H4 (cell line): ENCODE results near the gene MAPK13. TPM values are rescaled to one million over a fixed set of nuclear protein-coding genes. Genes with fewer than 3 reads are reported as not detected.
"Not testable (repeated sequence)": the region's sequence is repeated elsewhere in the genome, so short reads cannot be mapped to it uniquely, and the experiment has no call there.

ENCODE experiments used
- DNase-seq: peaks from one replicate; pipeline ENCODE4 v3.0.0-alpha.2; 2015; ENCODE audit warnings: low spot score
- total RNA-seq: library from RNA; depleted of rRNA; stranded (reverse); fragments of >200 nt; shearing (Covaris generic); gene quantifications from 2 replicates; pipeline ENCODE4 v1.2.3, GENCODE V29; 2014

MAPK13 gene
- total RNA-seq, 1 experiment from 2014 or later: not detected

- no peak for DNase-seq
Measured at GRCh38 chr6:36127462-36128016, 2.8 kb upstream of the MAPK13 start.

GRCh38 chr6:36128073-36128472, 2.2 kb upstream of the MAPK13 start:
- no peak for DNase-seq

DNA sequence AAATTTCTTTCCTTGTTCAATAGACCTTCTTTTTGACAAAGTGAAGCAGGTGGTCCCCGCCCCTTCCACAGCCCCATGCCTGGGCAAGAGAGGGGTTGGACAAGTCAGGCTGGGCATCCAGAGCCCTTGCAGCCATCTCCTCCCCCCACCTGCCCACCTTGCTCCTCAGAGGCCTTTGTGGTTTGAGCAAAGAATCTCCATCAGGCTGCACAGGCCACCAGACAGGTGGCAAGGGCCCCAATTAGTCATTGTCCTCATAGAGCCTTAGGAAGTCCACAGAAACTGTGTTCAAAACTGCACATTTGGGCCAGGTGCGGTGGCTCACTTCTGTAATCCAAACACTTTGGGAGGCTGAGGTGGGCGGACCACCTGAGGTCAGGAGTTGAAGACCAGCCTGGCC, 1.5 kb upstream of the MAPK13 start:
- DNase-seq: no peak

- not testable (repeated sequence) for DNase-seq
Measured at GRCh38 chr6:36129334-36129733, 979 bp upstream of the MAPK13 start.

GRCh38 chr6:36130667-36131510, 576 bp downstream of the MAPK13 start:
- no peak for DNase-seq

DNA sequence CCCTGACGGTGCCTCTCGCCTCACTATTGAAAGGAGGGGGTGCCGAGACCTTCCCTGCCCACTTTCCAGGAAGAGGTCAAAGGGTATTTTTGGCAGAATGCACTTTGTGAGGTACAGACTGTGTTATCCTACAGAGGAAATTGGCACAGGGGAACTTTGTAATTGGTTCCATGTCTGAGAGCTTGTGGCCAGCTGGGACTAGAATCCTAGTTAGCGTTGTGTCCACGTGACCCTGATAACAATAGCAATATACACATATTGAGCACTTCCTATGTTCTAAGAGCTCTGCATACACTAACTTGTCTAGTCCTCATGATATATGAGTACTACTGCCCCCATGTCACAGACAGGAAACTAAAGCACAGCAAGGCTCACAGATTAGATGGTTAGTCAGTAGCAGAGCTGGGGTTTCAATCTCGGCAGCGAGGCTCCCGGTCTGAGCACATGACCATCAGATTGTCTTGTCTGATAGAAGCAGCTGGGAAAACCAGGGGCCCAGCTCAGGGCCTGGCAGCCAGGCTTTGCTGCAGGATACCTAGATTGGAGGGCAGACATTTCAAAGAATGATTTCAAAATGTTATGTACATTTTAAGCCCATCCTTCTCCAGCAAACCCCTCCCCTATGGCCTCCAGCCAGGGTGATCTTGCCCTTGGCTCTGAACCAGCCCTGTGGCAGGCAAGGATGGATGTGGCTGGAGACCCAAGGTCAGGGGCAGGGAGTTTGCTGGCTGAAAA, 1.4 kb downstream of the MAPK13 start:
- no peak for DNase-seq

- DNase-seq: no peak
Measured at GRCh38 chr6:36132246-36132895, 2.1 kb downstream of the MAPK13 start.

DNA sequence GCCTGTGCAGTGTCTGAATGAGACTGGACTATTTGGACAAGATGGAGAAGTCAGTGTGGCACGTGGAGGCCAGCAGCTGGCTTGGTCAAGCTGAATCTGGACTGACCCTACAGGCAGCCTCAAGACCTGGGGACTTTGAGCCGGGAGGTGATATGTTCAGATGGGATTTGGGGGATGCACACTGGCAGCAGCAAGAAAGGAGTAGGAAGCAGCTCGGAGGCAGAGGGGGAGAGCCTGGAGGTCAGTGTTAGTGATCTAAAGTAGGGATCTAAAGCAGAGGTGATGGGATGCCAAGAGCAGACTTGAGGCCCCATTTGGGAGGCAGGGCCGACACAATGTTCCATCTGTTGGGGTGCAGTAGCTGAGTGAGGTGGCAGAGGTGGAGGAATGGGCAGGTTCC, 2.8 kb downstream of the MAPK13 start:
- DNase-seq: no peak

DNA sequence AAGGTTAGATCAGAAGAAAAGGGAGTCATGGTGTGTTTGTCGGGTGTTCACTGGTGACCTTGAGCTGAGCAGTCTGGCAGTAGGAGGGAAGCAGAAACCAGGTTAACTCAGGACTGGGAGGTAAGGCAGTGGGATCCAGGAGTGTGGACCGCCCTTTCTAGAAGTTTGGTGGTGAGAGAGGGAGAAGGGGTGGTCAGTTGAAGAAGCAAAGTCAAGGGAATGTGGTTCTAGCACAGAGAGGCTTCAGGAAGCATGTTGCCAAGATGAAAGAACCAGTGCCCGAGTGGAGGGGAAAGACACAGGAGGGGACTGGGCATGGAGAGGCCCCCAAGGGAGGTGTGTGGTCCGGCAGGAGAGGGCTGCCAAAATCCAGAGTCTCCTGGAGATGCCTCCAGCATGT, 3.6 kb downstream of the MAPK13 start:
- no peak for DNase-seq

DNA sequence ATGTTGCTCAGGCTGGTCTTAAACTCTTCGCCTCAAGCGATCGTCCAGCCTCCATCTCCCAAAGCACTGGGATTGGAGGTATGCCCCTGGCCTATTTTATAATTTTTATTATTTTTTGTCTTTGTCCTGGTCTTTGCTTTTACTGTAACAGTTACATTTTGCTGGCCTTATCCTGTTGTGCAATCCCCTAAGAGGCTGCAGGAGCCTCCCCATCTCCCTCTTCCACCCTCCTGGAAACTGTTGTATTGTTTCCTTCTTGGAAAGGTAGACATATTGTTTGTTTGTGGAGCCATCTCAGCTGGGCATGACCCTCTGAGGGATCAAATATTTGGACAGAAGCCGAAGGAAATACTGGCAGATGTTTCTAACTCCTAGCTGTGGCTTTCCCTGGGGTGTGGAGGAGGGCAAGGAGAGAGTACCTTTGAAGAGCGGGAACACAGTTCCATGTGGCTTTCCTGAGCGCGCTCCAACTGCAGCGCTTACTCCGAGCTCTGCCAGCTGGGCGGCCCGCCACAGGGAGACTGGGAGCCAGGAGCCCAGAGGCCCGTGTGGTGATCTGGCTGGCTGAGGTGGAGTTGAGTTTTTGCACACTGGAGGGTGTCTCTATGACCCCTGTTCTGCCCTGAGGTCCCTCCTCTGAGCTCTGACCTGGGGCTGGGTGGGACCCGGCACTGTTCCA, 4.9 kb downstream of the MAPK13 start:
- DNase-seq: no peak

- DNase-seq: no peak
Measured at GRCh38 chr6:36136034-36136433, 5.7 kb downstream of the MAPK13 start.

DNA sequence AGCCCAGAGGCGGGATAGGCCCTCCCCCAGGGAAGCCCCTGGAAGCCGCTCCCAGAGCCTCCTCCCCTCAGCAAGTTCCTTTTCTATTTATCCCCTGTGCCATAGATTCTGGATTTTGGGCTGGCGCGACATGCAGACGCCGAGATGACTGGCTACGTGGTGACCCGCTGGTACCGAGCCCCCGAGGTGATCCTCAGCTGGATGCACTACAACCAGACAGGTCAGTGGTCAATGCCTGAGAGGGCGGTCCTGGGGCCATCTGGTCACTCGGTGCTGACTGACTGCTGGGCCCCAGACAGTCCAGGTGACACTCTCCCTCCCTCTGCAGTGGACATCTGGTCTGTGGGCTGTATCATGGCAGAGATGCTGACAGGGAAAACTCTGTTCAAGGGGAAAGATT, 6.2 kb downstream of the MAPK13 start:
- no peak for DNase-seq

DNA sequence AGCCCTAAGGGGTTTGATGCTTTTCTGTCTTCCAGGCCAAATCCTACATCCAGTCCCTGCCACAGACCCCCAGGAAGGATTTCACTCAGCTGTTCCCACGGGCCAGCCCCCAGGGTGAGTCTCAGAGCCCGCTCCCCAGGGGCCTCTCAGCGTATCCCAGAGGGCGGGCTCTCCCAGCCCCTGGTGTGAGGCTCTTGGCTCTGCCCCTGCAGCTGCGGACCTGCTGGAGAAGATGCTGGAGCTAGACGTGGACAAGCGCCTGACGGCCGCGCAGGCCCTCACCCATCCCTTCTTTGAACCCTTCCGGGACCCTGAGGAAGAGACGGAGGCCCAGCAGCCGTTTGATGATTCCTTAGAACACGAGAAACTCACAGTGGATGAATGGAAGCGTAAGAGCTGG, 8.4 kb downstream of the MAPK13 start:
- no peak for DNase-seq

DNA sequence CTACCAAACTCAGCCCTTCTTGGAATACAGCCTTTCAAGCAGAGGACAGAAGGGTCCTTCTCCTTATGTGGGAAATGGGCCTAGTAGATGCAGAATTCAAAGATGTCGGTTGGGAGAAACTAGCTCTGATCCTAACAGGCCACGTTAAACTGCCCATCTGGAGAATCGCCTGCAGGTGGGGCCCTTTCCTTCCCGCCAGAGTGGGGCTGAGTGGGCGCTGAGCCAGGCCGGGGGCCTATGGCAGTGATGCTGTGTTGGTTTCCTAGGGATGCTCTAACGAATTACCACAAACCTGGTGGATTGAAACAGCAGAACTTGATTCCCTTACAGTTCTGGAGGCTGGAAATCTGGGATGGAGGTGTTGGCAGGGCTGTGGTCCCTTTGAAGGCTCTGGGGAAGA, 9.1 kb downstream of the MAPK13 start:
- DNase-seq: no peak

DNA sequence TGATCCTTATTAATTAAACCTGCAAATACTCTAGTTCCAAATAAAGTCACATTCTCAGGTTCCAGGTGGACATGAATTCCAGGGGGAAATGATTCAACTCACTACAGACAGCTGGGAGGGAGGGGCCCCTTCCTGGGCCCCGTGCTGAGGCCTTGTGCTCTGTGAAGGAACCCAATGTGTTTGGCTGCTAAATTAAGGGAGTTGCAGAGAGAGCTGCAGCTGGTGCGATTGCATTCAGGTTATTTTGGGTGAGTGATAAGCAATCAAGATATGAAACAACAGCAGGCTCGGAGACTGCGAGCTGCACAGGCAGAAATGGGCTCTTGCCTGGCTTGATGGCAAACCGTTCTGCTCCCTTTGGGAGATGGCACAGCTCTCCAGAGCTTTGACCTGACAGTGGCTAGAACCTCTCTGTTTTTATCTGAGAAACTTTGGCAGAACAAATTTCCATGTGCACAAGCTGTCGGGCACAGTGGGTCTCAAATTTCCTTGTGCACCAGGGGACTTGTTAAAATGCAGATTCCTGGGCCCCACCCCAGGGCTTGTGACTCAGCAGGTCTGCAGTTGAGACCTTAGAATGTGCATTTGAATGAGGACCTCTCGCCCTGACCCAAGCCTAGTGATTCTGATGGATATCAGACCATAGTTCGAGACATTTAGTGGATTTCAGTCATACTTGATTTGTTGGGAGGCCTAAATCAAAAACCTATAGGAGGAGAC, 9.8 kb downstream of the MAPK13 start:
- no peak for DNase-seq

DNA sequence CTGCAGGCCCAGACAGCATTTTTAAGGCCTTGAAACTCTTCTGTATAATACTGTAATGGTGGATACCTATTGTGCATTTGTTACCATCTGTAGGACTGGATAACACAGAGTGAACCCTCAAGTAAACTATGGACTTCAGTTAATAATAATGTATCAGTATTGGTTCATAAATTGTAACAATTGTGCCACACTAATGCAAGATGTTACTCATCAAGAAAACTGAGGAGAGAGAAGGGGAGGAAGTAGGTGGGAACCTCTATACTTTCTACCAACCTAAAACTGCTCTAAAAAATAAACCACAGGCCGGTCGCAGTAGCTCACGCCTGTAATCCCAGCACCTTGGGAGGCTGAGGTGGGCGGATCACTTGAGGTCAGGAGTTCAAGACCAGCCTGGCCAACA, 10.8 kb downstream of the MAPK13 start:
- DNase-seq: no peak

DNA sequence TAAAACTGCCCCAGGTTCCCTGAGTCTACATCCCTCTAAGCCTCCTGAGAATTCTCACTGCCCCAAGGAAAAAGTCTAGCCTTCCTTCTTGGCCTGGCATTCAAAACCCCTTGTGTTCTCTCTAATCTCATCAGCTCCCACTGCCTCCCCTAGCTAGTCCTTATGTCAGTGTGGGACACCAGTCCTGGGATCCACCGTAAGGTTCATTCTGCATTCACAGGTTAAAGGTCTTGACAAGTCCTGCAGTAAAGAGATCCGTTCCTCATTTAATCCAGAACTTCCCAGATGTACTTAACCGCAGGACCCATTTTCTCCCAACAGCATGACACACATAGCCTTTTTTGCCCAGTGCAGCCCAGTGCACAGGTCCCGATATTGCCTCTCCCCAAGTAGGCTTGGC, 11.6 kb downstream of the MAPK13 start:
- no peak for DNase-seq

DNA sequence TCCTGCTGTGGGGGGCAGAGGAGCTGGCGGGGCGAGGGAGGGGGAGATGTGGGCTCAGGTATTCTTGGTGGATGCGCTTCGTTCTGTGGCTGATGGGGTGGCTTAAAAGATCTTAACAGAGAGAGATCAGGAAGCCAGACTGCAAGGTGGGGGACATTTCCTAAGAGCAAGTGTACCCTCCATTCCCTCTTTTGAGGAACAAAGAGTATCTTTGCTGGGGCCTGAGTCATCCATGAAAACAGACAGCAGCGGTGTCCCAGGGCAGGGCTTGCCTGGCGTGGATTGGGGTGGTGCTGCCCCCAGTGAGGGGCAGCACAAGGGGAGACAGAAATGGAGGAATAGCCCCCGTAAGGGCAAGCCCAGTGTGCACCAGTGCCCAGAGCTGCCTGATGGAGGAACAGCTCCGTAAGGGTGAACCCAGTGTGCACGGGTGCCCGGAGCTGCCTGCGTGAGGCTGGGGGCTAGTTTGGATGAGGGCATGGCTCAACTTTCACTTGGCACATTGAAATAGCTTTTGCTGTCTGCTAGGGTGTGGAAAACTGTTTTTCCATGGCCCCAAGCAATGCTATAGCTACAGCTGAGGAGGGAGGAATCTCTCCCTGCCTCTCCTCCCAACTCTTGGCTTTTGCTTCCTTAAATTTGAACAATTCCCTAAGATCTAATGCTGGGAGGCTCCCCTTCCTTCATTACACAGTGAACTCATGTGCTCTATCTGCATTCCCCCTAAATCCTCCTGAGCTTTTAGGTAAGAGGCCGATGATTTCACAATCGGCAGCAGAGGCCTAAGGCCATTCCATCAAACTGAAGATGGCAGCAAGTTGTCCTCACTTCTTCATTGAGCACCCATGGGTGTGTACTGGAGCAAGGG, 12.9 kb downstream of the MAPK13 start:
- no peak for DNase-seq

- DNase-seq: no peak
Measured at GRCh38 chr6:36145495-36145894, 15.2 kb downstream of the MAPK13 start.

DNA sequence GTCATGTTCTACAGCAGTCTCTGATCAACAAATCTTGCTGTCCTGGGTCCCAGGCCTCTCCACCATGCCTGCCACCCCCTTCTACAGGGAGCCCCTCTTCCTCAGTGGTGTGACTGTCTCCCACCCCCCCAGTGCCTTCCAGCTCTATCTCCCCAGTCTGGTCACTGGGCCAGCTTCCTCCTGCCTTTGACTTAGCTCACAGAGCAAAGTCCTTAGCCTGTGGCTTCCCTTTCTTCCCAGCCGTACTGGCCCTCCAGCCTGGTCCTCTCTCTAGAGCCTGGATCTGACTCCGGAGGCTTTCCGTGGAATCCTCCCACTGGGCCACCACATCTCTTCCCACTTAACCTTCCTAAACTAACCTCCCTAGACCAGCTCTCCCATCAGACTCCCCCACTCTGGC, 17.0 kb downstream of the MAPK13 start:
- DNase-seq: no peak
